HAP-1 (cell line): ENCODE measurements around the gene TTLL11.

Experiments
- DNase-seq, 2 experiments: peaks; one replicate each; pipeline ENCODE4 v3.0.0-alpha.2; 2016 to 2020; ENCODE audit warnings: low spot score in 2 of 2
- H3K27me3 ChIP-seq: fragments of 250-450 bp; sonication (Bioruptor Pico); 2 replicates; pipeline ENCODE4 v1.5.1; 2020; ENCODE audit warnings: low read depth, mild to moderate bottlenecking, moderate library complexity
- H3K36me3 ChIP-seq: fragments of 250-450 bp; sonication (Bioruptor Pico); replicated peaks from 2 replicates; pipeline ENCODE4 v1.5.1; 2020; ENCODE audit warnings: mild to moderate bottlenecking
- H3K4me1 ChIP-seq: fragments of 250-450 bp; sonication (Bioruptor Pico); 2 replicates; pipeline ENCODE4 v1.5.1; 2020; ENCODE audit warnings: mild to moderate bottlenecking
- H3K4me3 ChIP-seq: fragments of 250-450 bp; sonication (Bioruptor Pico); 2 replicates; pipeline ENCODE4 v1.5.1; 2020; ENCODE audit warnings: mild to moderate bottlenecking, moderate library complexity
- H3K9me3 ChIP-seq: fragments of 250-450 bp; sonication (Bioruptor Pico); 2 replicates; pipeline ENCODE4 v1.5.1; 2020; ENCODE audit warnings: mild to moderate bottlenecking, moderate library complexity
- in situ Hi-C: fragments of 300-500 bp; cut with MboI; formaldehyde crosslinking; loops from 3 replicates; pipeline ENCODE4 v1.14.3; 2020; ENCODE audit warnings: low sequenced_read_pairs, inconsistent platforms, mixed read lengths

TTLL11 gene

DNA sequence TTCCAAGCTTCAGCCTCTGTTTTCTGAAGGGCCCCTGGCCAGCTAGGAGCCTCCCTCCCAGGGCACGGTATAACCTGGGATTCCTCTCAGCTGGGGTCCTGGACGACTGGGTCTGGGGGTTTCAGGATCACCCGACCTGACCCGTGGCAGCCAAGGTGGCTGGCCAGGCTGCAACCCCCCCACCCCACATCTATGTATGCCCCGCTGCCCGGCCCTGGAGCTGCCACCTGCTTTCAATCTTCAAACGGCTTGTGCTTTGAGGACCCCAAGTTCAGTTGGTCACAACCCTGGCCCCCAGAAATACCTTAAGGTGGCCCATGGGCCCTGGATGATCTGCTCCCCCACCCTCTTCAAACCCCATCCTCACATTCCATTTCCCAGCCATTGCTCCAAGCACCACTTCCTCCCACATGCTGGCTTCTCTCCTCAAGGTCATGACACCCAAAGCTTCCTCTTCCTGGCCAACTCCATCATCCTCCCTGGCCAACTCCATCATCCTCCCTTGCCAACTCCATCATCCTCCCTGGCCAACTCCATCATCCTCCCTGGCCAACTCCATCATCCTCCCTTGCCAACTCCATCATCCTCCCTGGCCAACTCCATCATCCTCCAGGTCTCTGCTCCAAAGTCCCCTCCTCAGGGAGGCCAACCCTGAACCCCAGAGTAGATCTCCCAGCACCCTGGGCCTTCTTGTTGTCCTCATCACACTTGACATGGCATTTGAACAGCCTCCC lies 17.2 kb upstream of the TTLL11 start:
- Histone ChIP-seq H3K27me3 (no peaks in the 10 kb centered on the region), H3K4me1 (no peaks in the 10 kb centered on the region)
- in situ Hi-C loops = loop anchor here (25.0 kb wide), 2 partner anchors 352 to 1252 kb away; partner anchors contain the start of gene CRB2

DNA sequence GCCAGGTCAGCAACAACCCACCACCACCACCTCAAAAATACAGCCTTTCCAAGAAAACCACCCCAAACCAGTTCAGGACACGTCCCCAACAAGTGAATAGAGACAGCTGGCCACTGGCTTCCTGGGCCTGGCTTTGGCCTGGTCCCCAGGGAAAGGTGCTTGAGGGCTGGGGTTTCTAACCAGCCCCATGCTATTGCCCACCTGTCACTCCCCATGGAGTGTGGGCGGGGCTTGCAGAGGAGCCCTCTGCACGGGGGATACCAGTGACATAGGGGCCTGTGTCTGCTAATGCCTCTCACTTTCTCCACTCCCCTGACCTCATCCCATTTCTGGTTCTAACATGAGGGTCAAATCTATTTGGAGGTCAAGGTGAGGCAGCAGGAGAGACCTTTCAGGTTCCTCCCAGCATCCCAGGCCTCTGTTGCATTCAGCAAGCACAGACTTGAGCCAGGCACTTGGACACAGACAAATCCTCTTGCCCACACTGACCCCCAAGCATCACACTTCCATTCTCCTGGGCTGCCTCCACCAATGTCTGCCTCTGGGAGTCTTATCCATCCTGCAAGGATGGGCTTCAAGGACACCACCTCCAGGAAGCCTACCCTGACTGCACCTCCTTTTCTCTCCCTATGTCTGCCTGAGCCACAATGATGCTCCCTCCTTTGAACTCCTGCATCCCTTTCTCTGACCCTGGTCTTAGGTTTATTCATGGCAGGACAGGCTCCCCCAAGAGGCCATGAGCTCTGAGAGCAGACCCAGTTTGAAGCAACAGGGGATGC lies 16.1 kb upstream of the TTLL11 start:
- no peaks in the 10 kb centered on the region for H3K4me1 ChIP-seq
- no peaks in the 10 kb centered on the region for H3K27me3 ChIP-seq
- H3K36me3 ChIP-seq = no peaks in the 10 kb centered on the region
- H3K9me3 ChIP-seq = no peaks in the 10 kb centered on the region; the same call in 1 of the 2 replicates
- H3K4me3 ChIP-seq = no peak overlapping the region
- DNase-seq = no peak
- in situ Hi-C loops = loop anchor here (25.0 kb wide), 2 partner anchors 353 to 1253 kb away; partner anchors contain the start of gene CRB2

More for the DNA sequence above, 17.2 kb upstream of the TTLL11 start:
- DNase-seq = no peak
- no peak overlapping the region for H3K4me3 ChIP-seq
- H3K36me3 ChIP-seq = no peaks in the 10 kb centered on the region
- H3K9me3 ChIP-seq = no peaks in the 10 kb centered on the region

DNA sequence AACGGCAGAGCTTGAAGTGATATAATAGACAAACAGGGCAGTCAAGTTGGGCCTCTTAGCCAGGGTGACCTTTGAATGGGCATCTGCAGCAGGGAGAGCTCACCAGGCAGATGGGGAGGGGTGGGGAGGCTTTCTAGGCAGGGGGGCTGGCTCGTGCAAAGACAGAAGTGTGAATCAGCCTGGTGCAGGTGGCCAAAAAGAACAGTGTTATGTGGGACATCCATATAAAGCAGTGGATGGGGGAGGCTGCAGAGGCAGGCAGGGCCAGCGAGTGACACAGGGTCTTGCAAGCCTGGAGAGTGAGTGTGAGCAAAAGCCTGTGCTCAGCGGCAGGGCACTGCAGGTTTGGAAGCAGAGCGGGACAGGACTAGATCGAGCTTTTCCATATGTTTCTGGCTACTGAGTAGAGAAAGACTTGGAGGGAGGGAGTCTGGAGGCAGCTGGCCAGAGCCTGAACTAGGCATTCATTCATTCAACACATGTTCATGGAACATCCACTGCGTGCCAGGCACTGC lies 14.2 kb upstream of the TTLL11 start:
- Histone ChIP-seq H3K36me3 (no peaks in the 10 kb centered on the region), H3K27me3 (no peaks in the 10 kb centered on the region), H3K9me3 (peaks cover 5% of the 10 kb centered on the region), H3K4me3 (no peak overlapping the region), H3K4me1 (no peaks in the 10 kb centered on the region)
- DNase-seq = no peak
- in situ Hi-C loops = loop anchor here (25.0 kb wide), 2 partner anchors 355 to 1255 kb away; partner anchors contain the start of gene CRB2

DNA sequence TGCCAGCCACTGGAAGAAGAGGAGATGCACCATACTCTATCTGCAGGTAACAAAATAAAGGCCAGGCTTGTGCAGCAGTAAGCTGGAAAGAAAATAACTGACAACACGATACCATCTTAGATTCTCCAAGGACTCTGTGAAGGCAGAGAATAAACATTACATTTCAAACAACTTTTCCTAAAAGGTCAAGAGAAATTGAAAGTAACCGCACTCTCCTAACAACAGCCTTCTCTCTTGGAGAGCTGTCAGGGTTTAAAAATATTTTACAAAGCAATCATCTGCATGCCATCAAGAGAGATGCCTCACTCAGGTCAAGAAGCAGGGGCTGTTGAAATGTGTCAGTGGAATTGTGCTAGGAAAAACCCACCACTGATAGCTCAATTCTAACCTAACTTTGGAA lies 13.5 kb upstream of the TTLL11 start:
- DNase-seq = no peak
- Histone ChIP-seq H3K36me3 (no peaks in the 10 kb centered on the region), H3K9me3 (peaks cover 5% of the 10 kb centered on the region), H3K4me3 (no peak overlapping the region), H3K4me1 (no peaks in the 10 kb centered on the region), H3K27me3 (no peaks in the 10 kb centered on the region)
- in situ Hi-C loops = loop anchor here (25.0 kb wide), 2 partner anchors 356 to 1256 kb away; partner anchors contain the start of gene CRB2

DNA sequence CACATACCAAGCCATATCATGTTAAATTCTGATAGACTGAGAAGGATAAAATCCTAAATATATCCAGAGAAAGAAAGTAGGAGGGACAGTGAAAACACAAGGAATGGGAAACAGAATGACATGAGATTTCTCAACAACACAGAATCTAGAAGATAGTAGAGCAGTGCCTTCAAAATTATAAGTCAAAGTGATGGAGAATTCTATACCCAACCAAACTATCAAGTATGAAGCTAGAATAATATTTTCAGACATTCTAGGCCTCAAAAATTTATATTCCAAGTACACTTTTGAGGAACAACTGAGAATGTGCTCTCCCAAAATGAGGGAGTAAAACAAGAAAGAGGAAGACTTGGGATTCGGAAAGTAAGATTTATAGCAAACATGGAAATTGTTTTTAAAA lies 10.9 kb upstream of the TTLL11 start:
- Histone ChIP-seq H3K9me3 (peaks cover 5% of the 10 kb centered on the region), H3K27me3 (no peaks in the 10 kb centered on the region), H3K36me3 (no peaks in the 10 kb centered on the region), H3K4me3 (no peak overlapping the region), H3K4me1 (no peaks in the 10 kb centered on the region)
- in situ Hi-C loops = loop anchor here (25.0 kb wide), 2 partner anchors 358 to 1258 kb away; partner anchors contain the start of gene CRB2
- no peak for DNase-seq

DNA sequence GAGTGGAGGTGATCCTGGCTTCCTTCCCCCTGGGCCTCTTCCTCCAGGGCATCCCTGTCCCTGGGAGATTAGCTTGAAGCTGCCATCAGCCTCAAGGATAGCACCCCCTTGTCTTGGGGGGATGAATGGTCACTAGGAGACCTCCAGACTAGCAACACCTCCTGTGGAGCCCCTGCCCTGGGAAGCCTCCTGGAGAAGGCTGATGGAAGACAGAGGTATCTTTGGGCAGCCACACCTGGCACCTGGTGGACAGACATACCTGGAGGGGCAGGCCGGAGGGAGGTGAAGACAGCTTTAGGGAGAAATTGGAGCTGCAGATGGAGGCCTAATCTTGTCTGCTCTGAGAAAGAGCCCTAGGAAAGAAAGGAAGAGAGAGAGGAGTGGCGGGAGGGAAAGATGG lies 9.0 kb upstream of the TTLL11 start:
- peaks cover 3% of the 10 kb centered on the region; the same call in 1 of the 2 replicates for H3K27me3 ChIP-seq
- H3K9me3 ChIP-seq = peaks cover 5% of the 10 kb centered on the region
- H3K36me3 ChIP-seq = no peaks in the 10 kb centered on the region
- H3K4me3 ChIP-seq = no peak overlapping the region
- DNase-seq = no peak
- in situ Hi-C loops = loop anchor here (25.0 kb wide), 2 partner anchors 360 to 1260 kb away; partner anchors contain the start of gene CRB2
- H3K4me1 ChIP-seq = no peaks in the 10 kb centered on the region

DNA sequence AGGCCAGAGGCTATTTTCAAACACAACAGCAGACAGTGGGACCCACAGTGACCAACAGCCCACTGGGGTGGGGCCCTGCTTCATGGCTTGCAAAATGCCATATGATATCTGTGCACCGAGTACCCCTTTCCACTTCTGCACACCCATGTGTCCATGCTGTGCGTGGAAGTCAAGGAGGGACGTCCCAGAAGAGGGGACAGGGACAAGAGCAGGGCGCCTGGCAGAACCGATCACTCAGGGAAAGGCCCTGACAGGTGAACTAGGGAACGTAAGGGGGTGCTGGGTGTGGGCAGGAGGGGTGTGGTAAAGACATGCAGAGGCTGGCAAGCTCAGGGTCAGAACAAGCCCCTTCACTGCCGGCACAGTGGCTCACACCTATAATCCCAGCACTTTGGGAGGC lies 7.6 kb upstream of the TTLL11 start:
- in situ Hi-C loops = loop anchor here (25.0 kb wide), 2 partner anchors 362 to 1262 kb away; partner anchors contain the start of gene CRB2
- H3K4me1 ChIP-seq = no peaks in the 10 kb centered on the region
- peaks cover 3% of the 10 kb centered on the region; the same call in 1 of the 2 replicates for H3K27me3 ChIP-seq
- H3K9me3 ChIP-seq = peaks cover 5% of the 10 kb centered on the region
- H3K36me3 ChIP-seq = no peaks in the 10 kb centered on the region
- H3K4me3 ChIP-seq = no peak overlapping the region
- no peak for DNase-seq

DNA sequence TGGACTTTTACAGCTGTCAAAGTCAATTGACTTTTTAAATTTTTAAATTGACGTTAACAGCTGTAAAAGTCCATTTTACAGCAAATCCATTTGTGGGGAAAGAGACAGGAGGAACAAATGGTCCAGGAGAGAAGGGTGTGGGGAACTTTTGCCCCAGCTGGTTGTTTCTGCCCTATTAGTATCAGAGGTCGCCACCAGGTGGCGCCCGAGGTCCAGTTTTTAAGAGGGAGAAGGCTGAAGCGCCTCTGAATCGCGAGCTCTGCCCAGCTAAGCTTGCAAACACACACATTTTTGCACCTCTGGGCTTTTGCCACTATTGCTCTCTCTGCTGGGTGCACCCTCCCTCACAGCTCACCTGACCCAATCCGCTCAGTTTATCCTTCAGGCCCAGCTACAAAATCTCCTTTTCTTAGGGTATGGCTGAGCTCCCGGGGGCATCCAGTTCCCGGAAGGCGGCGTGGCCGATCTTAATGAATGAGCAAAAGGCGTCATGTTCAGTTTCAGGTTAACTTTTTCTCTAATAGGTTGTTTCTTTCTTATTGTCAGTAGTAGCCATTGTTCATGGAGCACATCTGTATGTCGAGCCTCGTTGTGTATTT lies 6.3 kb upstream of the TTLL11 start:
- peaks cover 3% of the 10 kb centered on the region; the same call in 1 of the 2 replicates for H3K27me3 ChIP-seq
- peak; percentile 70 to 90 for DNase-seq
- H3K36me3 ChIP-seq = no peaks in the 10 kb centered on the region
- H3K4me1 ChIP-seq = no peaks in the 10 kb centered on the region
- H3K4me3 ChIP-seq = no peak overlapping the region
- H3K9me3 ChIP-seq = peaks cover 5% of the 10 kb centered on the region
- in situ Hi-C loops = no loop called here

DNA sequence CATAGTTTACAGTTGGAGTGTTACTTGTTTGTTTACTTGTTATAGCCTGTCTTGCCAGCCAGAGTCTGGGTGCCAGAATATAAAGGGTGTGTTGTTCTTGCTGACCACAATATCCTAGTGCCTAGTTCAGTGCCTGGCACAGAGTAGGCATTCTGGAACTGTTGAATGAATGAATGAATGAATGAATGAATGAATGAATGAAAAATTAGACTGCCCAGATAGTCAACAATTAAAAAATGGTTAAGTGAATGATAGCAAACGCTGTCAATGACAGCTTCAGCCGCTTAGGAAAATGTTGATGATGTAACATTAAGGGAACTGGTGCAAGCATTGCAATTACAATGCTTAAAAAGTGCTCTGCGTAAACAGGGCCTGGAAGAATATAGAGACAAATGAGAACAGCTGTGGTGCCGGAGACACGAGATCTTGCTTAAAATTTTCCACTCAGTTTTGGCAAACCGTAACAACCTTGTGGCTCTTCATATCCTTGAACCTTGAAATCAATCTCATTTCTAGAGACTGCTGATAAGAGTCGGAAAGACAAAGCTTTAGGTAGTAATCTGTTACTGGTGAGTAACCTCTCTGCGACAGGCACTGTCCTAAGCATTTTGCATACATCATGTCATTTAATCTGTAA lies 4.7 kb upstream of the TTLL11 start:
- no peaks in the 10 kb centered on the region for H3K9me3 ChIP-seq
- H3K4me3 ChIP-seq = no peak overlapping the region
- peaks cover 3% of the 10 kb centered on the region; the same call in 1 of the 2 replicates for H3K27me3 ChIP-seq
- peaks cover 1% of the 10 kb centered on the region; the same call in 1 of the 2 replicates for H3K36me3 ChIP-seq
- DNase-seq = no peak
- in situ Hi-C loops = no loop called here
- H3K4me1 ChIP-seq = peaks cover 2% of the 10 kb centered on the region; the same call in 1 of the 2 replicates

DNA sequence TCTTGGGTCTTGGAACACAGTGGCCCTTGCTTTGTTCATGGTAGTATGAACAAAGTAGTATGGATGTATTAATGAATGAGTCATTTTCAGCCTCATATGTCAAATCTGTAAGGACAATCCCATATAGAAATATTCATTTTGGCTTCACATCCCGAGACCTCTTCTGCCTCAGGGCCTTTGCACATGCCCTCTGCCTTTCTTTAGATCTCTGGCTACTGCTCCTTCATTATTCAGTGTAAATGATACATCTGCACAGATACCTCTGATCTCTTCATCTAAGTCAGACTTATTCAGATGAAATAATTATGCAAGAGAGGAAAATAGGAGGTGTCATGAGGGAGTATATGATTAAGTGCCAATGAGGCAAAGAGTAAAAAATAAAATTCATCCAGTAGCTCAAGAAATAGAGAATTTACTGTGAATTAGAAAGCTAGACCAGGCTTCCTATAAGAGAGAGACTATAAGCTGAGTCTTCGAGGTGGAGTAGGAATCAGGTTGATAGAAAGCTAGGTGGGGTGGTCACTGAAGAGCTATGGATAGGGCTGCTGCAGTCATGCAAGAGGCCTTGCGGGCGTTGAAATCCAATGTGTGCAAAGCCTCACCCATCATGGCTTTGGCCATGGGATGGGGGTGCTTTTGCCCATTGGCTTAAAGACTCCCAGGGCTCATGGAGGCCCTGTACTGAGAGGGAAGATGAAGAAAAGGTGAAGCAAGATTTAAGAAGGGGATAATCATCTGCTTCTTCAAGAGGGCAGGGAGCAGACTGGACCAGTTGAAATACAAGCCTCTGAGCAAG lies 3.7 kb upstream of the TTLL11 start:
- in situ Hi-C loops = no loop called here
- Histone ChIP-seq H3K9me3 (no peaks in the 10 kb centered on the region), H3K4me3 (no peak overlapping the region), H3K36me3 (peaks cover 3% of the 10 kb centered on the region; the same call in 1 of the 2 replicates), H3K4me1 (peaks cover 5% of the 10 kb centered on the region), H3K27me3 (peaks cover 3% of the 10 kb centered on the region; the same call in 1 of the 2 replicates)
- DNase-seq = no peak

DNA sequence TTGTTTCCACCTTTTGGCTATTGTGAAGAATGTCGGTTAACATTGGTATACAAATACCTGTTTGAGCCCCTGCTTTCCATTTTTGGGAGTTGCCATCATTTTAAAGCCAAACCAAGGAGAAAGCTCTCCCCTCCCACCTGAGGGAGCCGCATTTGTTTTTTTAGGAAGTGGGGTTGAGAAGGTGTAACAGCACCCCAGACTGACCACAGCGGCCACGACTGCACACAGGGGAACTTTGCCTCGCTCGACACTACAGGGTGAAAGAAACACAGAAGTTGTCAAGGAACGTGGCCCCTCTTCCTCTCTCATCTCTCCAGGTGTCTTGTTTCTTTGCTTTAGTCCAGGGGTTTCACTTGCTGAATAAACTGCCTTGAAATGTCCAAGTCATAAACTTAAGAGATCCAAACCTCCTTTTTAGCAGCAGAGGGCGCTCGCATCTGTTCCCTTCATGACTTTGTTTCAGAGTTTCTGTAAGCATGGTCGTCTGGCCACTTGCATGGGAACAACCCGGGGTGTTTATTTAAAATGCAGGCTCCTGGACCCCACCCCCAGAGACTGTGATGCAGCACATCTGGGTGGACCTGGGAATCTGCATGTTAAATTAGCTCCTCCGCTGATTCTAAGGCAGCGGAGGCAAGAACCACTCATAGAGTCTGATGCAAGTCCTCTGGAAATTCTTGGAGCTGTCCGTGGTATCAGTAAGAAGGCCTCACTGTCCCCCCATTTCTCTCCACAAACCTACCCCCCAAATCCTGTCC lies 2.1 kb upstream of the TTLL11 start:
- peaks cover 3% of the 10 kb centered on the region; the same call in 1 of the 2 replicates for H3K36me3 ChIP-seq
- H3K27me3 ChIP-seq = peaks cover 3% of the 10 kb centered on the region; the same call in 1 of the 2 replicates
- H3K9me3 ChIP-seq = no peaks in the 10 kb centered on the region
- in situ Hi-C loops = no loop called here
- H3K4me1 ChIP-seq = peaks cover 8% of the 10 kb centered on the region
- peak; percentile 43 to 74 for DNase-seq
- no peak overlapping the region for H3K4me3 ChIP-seq
